ENCODE results near the gene OAS1.
"Not testable (repeated sequence)": the region's sequence is repeated elsewhere in the genome, so short reads cannot be mapped to it uniquely, and the experiment has no call there.

Gene OAS1

DNA sequence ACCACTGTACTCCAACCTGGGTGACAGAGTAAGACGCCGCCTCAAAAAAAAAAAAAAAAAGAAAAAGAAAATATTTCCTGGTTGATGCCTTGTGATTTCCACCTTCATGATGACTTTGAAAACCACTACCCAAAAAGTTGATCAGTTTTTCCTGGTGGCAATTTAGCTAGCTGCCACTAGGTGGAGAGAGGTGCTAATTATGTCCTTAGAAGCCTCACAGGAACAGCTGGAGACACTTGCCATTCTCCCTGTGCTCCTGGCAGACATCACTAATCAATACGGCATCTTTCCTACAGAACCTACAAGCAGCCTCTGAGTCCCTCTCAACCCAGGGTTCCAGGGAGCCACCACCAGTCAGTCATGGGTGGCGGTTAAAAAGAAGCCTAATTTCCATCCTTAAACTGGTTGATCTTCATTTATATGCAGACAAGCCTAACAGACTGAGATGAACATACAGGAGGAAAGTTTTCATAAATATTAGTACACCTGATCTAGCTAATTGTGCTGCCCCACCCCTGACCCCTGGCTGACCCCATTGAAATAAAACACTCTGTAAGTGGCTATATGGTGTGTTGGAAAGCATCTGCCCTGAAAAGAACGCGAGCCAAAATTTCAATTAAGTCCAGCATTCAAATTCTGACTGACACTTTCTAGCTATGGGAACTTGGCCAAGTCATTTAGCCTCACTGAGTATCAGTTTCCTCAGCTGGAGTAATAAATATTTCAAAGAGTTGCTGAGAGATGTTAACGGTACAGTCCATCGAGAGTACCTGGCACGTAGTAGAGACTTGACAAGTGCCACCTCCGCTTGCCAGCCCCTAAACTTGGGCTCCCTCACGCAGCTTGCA is 6.2 kb upstream of the OAS1 start:
- DNase-seq, result no peak

GRCh38 chr12:112901271-112901670 is 5.5 kb upstream of the OAS1 start:
- no peak for DNase-seq

- no peak for DNase-seq
Measured at GRCh38 chr12:112904571-112904970, 2.2 kb upstream of the OAS1 start.

DNA sequence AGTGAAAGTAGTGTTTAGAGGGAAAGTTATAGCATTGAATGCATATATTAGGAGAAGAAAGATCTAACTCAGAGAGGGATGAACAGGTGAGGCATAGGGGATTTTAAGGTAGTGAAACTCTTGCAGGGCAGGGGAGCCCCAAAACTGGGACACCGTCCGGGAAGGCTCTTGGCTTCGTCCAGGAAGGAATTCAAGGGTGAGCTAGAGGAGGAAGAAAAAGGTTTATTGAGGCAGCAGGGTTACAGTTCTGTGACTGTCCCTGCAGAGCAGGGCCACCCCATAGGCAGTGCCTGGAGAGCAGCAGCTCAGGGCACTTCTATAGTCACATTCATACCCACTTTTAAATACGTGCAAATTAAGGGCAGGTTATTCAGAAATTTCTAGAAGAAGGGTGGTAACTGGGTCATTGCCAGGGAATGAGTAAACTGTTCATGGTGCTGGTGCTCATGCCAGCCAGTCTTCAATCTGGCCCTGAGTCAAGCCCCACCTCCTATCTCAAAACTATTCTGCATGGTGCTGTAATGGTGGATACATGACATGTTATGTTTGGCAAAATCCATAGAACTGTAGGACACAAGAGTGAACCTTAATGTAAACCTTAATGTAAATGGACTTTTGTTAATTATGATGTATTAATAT is 1.2 kb upstream of the OAS1 start:
- no peak for DNase-seq

DNA sequence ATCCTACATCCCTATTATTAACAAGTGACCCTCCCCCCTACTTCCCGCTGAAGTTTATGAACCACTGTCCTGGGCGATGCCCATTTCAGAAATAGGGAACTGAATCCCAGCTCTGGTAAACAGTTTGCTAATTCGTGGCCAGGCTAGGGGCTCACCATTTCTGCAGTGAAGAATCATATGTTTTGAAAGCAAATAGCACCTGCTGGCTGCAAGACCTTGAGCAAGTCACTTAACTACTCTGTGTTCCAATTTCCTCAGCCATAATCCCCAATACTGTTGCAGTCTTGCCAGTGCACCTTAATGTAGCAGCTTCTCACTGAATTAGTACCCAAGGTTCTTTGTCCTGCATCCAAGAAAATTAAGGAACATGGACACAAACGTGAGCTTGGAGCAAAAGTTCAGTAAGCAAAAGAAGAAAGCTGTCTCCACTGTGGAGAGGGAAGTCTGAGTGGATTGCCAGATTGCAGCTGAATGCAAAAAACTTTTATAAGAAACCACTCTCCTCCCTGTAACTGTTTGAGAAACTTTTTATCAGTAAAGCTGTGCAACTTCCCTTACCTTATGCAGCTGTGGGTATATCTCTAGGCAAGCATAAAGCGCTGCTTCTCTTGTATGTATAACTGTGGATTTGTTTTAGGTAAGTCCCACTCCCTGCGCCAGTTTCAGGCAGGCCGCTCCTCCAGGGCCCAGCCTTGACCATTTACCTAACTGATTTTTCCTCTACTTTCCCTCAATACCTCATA is 824 bp downstream of the OAS1 start:
- DNase-seq, result no peak

DNA sequence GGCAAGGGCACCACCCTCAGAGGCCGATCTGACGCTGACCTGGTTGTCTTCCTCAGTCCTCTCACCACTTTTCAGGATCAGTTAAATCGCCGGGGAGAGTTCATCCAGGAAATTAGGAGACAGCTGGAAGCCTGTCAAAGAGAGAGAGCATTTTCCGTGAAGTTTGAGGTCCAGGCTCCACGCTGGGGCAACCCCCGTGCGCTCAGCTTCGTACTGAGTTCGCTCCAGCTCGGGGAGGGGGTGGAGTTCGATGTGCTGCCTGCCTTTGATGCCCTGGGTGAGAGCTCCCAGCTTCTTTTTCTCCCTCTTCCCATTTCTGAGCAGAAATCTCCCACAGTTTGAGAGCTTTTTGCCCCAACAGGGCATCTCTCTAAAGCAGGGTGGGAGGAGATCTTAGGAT is 1.8 kb downstream of the OAS1 start:
- DNase-seq, result no peak

DNA sequence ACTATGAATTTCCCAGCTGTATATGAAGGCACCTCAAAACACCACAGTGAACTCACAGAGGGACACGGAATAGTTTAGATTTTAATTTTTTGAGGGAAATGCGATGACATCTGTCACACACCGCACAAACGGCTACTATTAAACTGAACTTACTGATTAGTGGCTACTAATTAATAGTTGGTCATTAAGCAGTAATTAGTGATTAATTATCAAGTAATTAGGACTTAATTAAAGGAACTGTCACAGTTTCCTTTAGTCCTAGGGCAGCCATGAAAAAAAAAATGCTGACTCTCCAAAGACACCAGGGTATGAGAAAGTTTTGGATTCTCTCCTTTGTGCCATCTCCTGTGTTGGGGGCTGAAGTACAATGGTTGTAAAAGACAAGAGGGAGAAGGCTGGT is 2.9 kb downstream of the OAS1 start:
- no peak for DNase-seq

DNA sequence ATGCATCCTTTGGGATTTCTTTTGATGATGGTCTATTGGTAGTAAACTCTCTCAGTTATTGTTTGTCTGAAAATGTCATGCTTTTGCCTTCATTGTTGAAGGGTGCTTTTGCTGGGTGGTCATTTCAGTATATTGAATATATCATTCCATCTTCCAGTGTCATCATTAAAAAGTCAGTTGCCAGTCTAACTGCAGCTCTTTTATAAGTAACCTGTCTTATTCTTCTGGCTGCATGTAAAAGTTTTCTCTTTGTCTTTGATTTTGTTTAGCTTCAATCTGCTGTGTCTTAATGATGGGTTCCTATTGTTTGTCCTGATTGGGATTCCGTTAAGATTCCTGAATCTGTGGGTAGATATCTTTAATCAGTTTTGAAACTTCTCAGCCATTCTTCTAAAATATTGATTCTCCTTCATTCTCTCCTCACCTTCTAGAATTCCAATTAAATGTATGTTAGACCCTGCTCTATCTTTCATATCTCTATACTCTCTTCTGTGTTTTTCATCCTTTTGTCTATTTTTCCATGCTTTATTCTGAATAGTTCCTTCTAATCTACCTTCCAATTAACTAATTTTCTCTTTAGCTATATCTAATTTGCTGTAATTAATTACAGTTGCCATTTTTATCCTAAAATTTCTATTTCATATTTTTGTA is 6.4 kb downstream of the OAS1 start:
- no peak for DNase-seq

DNA sequence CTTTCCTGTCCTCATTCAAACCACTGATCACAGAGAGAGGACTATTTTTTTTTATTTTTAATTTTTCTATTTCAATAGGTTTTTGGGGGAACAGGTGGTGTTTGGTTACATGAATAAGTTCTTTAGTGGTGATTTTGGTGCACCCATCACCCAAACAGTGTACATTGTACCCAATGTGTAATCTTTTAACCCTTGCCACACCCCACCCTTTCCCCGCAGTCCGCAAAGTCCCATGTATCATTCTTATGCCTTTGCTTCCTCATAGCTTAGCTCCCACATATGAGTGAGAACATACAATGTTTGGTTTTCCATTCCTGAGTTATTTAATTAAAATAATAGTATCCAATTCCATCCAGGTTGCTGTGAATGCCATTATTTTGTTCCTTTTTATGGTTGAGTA is 7.1 kb downstream of the OAS1 start:
- not testable (repeated sequence) for DNase-seq

GRCh38 chr12:112916270-112916669 is 9.5 kb downstream of the OAS1 start:
- no peak for DNase-seq

- no peak for DNase-seq
Measured at GRCh38 chr12:112919121-112919520, 12.4 kb downstream of the OAS1 start.

DNA sequence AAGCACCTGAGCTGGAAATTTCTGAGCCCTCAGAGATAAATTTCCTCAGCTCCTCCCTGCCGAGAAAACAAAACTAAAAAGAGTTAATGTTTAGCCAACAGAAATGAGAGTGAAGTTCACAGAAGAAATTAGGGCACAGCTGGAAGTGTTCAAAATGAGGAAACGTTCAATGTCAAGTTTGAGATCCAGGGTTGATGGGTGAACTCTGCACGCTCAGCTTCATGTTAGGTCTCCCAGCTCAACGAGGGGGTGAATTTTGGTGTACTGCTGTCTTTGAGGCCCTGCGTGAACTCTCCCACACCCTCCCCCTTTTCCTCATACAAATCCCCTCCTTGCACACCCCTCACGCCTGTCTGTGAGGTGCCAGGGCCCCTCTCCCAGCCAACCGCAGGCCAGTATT is 18.2 kb downstream of the OAS1 start:
- DNase-seq, result no peak

- not testable (repeated sequence) for DNase-seq
Measured at GRCh38 chr12:112926416-112927033, 19.8 kb downstream of the OAS1 start.

GRCh38 chr12:112927475-112927874 is 20.7 kb downstream of the OAS1 start:
- no peak for DNase-seq

DNA sequence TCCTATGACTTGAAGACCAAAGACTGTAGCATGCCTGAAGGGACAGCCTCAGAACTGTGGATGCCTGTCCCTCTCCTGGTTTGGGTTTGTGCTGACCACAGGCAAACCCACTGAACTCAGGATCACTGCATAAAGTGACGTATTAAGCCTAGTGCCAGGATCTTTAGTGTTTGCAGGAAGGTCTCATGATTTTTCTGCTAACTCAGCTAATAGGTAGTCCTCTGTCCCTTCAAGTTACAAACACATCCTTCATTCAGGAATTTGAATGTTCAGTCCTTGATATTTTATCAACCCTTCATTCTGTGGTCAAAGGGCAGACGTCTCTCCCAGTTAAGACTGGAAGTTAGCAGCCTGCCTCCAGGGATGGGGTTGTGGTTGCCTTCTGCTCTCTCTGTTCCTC is 21.2 kb downstream of the OAS1 start:
- DNase-seq, result no peak

- DNase-seq, result no peak
Measured at GRCh38 chr12:112928978-112929377, 22.2 kb downstream of the OAS1 start.

DNA sequence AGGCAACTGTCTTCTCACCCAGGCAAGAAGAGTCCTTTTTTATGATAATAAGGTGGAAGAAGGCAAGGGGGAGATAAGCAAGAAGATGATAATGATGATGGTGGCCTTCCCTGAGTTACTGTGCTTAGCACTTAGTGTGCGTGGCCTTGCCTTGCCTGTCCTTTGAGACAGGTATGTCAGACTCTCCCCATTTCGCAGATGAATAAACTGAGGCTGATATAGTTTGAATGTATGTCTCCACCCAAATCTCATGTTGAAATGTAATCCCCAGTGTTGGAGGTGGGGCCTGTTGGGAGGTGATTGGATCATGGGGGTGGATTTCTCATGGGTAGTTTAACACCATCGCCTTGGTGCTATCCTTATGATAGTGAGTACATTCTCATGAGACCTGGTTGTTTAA is 23.0 kb downstream of the OAS1 start:
- DNase-seq, result no peak

GRCh38 chr12:112930350-112930749 is 23.6 kb downstream of the OAS1 start:
- DNase-seq, result no peak

DNA sequence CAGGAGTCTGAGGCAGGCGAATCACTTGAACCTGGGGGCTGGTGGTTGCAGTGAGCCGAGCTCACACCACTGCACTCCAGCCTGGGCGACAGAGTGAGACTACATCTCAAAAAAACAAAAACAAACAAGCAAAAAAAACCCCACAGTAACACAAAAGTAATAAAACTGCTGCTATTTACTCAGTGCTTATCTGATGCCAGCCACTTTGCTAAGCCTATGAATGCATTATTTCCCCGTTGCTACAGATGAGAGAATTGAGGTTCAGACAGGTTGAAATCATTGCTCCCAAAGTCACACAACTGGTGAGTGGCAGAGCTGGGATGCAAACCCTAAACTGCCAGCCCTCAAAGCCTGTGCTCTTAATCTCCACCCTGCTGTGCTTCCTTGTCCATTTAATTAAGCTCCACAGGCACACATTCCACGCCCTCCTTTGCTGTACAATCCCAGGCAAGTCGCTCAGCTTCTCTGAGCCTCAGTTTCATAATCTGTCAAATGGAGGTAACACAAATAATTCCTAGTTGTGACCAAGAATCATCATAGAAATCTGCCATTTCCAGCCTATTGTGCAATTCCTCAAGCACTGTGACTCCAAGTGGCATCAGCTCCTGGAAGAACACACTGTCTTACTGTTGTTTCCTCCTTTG is 25.8 kb downstream of the OAS1 start:
- DNase-seq, result no peak

GRCh38 chr12:112933129-112933505 is 26.4 kb downstream of the OAS1 start:
- DNase-seq, result no peak

DNA sequence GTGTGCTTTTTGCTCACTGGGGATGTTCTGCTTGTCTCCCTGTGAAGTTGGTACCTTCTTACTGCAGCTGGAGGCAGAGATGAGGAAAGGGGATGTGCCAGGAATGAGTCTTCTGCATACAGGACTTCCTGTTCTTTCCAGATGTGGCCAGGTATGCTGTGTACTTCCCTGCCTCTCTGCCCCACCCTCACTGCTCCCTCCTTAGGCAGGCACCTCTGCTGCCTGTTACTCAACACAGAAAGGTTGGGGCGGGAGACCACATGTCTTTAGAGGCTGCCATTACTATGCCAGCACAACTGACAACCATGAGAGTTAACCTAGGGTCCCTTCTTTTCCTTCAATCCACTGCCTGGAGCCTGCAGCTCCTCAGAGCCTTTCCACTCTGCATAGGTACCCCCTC is 29.5 kb downstream of the OAS1 start:
- no peak for DNase-seq

DNA sequence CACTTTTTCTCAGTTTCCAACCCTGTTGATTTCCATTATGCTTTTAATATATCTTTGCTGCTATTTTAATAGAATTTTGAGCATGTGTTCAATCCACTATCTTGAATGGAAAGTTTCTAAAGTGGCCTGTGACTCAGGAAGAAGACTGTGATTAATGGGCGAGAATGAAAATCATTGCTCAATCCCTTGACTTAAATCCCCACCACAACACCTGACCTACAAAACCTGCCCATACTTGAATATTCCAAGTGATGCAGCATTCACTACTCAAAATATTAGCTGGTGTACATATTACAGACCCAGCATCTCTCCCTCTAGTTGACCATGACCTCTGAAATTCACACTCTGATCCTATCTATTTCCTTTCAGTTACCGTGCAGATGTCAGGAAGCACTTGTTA is 30.2 kb downstream of the OAS1 start:
- DNase-seq, result no peak
